ENCODE measurements around the gene GMDS. TPM values are rescaled to one million over a fixed set of nuclear protein-coding genes. Genes with fewer than 3 reads are reported as not detected.

GMDS gene
- total RNA-seq, 1 donor from 2014 or later, result 105 TPM

DNA sequence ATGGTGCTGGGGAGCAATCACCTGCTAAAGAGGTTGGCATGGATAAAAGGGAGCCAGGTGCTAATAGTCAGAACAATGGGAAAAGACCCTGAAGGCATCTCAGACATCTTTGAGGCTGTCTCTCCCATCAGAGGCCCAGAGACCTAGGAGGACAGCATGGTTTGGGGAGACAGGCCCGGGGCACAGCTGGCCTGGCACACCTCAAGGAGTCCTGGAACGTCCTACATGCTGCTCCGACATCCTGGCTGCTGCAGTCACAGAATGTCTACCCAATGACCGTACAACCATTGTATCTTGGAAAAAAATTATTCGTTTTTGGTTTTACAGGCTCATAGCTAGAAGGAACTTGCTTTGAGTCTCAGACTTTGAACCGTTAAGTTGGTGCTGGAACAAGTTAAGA lies 4.4 kb downstream of the GMDS start:
- DNase-seq (ENCODE audit: low spot score), result no peak

DNA sequence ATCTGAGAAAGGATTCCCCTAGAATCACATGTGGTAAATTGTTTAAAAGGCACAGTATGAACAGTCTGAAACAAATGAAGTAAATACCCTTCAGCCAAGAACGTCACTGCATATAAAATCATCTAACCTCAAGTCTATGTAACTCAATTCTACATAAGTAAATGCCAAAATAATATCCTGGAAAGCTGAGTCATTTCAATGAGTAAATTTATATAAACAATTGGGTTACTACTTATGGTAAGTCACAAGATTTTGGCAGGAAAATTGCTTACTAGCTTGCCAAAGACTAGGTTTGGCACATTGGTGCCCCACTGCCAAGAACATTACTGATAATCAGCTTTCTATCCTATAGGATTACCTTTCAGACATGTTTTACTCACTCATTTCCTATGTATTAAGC lies 8.4 kb downstream of the GMDS start:
- no peak for DNase-seq (ENCODE audit: low spot score)

DNA sequence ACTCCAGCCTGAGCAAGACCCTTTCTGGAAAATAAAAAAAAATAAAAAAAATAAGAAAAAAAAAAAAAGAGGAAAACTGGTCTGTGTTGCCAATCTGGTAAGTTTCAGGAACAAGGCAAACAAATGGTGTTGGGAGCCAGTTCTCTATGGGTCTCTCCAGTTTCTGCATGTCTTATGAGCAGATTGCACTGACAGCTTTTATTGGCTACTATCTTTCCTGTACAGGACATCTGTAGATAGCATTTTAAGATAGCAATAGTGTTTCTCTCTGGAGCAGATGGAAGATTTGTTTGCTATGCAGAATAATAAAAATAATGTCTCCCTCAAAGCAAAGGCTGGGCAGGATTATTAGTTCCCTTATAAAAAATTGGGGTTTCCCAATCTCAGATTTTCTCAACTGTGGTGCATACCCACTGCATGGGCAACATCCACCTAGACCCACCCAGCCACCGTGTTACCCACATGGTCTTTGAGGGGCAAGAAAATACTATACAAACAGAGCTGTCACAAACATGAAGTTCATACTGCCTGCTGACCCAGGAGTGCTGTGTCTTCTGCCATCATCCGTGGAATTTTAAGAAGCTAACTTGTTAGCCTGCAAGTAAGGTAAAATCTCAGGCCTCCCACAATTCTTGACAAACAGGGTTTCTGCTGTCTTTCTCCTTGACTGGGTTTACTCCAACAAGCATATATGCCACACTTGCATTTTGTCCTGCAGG lies 9.5 kb downstream of the GMDS start:
- DNase-seq (ENCODE audit: low spot score), result no peak

- DNase-seq (ENCODE audit: low spot score), result no peak
Observed at GRCh38 chr6:2232445-2232844, 13.0 kb downstream of the GMDS start.

DNA sequence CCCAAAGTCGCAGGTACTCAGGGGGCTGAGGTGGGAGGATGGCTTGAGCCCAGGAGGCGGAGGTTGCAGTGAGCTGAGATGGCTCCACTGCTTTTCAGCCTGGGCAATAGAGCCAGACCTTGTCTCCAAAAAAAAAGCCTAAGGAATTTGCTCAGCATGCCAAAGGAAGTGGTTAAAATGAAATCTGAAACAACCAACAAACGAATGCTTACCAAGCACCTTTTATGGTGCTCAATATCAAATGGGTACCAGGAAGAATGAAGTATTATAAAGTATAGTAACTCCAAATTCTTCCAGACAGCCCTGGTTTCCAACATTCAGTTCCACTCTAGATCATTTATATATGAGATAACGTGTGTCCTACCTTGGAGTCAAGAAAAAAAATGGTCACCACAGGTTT lies 14.0 kb downstream of the GMDS start:
- no peak for DNase-seq (ENCODE audit: low spot score)

DNA sequence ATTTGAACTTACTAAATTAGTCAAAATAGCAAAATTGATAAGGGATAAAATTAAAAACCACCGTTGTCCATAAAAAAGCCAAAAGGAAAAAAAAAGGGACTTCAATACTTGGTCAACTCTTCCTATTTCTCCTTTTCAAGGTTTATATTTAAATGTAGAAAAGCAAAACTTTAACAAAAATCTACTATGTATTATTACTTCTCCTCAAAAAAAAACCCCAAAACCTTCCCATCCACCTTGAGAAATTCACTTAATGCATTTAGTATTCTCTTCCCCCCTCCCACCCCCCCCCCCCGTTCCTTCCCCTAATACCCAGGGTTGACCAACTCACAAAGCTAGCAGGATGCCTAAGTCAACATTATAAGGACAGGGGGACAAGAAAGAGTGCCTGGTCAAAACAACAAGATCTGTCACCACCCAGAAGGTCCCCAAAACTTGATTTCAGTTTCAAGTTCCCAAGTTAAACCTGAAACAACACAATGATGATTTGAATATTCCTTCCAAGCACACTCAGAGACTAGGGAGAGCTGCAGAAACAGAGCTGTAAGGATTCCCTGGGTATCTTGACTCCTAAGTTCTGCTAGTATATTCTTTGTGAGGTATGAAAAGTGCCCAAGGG lies 14.6 kb downstream of the GMDS start:
- no peak for DNase-seq (ENCODE audit: low spot score)

DNA sequence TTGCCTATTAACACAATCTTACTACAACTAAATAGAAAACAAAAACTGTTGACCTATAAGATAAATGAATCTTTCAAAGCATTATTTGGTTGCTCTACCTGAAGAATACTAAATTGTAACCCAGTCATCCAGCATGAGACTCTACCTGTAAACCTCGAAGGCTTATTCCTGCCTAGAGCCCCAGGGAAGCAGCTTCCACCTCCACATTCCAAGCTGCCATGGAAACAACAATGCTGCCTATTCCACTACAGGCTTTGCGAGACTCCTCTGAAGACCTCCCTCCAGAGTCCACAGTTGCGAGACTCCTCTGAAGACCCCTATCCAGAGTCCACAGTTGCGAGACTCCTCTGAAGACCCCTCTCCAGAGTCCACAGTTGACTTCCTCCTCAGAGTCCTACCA lies 15.7 kb downstream of the GMDS start:
- DNase-seq (ENCODE audit: low spot score), result no peak

DNA sequence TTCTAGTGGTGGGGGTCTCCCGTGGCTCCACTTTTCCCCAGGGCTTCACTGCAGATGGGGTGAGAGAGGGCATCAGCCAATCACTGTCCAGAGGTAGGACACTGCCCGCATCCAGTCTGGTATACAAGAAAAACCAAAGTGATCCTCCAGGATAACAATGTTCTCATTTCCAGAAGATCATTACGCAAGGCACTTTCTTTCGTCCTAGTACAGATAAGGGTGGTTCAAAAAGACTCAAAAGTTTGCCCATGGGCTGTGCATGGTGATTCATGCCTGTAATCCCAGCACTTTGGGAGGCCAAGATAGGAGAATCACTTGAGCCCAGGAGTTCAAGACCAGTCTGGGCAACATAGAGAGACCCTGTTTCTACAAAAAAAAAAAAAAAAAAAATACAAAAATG lies 16.4 kb downstream of the GMDS start:
- no peak for DNase-seq (ENCODE audit: low spot score)

DNA sequence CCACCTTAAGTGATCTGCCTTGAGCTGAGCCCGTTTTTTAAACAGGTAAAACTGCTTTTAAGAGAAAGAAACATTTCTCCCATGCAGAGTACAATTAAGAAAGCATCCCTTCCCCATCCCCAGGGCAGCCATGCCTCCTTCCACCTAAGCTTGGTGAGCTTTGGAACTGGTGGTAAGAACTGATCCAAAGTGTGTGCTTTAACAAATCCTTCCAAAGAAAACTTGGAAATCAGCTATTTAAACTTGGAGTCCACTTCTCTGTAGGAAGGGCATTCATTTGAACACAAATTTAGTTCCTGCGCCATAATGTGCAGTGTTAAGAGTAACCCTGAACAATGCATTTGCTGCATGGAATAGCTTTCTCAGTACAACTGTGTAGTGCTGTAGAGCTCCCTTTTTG lies 17.0 kb downstream of the GMDS start:
- DNase-seq (ENCODE audit: low spot score), result no peak

GRCh38 chr6:2226775-2227174 lies 18.6 kb downstream of the GMDS start:
- DNase-seq (ENCODE audit: low spot score), result no peak

DNA sequence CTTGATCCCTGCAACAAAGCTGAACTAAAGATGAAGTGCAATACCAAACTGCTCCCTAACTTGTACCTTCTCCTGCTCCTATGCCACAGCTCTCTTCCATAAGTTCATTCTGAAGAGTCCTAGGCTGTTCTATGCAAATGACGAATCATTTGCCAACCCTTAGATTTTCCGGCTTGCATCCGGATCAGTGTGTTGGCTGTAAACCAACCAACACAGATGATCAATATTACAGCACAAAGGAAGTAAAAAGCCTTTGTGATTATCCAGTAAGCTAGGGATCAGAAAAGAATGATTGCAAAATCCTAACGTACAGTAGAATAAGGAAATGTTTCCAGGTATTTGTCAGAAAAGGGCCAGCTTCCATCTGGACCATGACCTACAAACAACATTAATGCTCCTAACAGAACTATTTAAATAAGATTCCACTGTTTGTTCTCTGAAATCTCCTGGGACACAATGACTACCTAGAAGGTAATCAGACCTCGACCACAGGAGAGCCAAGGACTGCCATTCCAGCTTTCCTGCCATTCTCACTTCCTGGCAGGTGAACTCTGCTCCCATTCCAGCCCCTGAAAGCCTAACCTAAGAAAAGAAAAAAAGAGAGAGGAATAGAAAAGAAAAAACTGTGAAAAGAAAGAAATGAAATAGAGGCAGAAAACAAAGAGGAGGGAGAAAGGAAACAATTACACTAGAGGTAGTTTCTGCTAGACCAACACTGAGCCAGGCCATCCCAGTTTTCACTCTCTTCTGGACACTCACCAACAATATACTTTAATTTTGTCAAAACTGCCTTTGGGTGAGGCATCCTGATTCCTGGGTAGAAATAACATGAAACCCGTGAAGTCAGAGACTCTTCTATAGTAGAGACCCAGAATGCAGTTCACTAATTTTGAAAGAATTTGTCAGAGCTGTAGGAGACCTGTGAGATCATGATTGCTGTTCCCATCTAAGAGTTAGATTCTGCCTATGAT lies 19.7 kb downstream of the GMDS start:
- DNase-seq (ENCODE audit: low spot score), result peak; percentile 36

DNA sequence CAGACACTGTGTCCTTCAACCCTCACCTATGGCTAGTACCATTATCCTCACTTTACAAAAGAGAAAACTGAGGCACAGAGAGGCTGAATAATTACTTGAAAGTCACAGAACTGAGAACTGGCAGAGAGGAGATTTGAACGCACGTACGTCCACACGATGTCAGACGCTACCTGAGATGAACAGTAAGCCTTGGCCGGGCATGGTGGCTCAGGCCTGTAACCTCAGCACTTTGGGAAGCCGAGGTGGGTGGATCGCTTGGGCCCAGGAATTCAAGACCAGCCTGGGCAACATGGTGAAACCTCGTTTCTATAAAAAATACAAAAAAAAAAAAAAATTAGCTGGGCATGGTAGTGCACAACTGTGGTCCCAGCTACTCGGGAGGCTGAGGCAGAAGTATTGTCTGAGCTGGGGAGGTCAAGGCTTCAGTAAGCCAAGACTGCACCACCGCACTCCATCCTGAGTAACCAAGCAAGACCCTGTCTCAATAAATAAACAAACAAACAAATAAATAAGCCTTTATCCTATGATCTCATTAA lies 20.5 kb downstream of the GMDS start:
- DNase-seq (ENCODE audit: low spot score), result no peak

DNA sequence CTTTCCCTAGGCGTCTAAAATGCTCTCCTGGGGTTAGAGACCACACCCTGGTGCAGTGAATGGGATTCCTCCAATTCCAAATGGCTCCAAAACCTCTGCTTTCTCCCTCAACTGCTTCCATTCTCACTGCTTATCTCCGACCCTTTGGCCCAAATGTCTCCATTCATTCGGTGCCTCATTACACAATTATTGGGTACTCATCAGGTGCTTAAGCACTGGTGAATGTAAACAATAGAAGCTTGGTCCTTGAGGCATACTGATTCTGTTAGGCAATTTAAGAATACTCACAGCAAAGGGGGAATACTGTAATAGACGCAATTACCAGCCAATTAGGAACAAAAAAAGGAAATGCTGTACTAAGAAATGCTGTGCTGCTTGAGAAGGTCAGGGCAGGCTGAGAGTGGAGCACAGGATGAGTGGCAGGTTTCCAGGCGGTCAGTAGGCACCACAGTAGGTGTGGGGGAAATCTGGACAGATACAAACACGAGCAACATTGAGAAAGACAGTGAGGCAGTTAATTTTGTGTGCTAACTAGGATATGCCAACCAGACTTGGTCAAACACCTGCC lies 23.0 kb downstream of the GMDS start:
- no peak for DNase-seq (ENCODE audit: low spot score)

GRCh38 chr6:2221726-2222274 lies 23.6 kb downstream of the GMDS start:
- no peak for DNase-seq (ENCODE audit: low spot score)

- DNase-seq (ENCODE audit: low spot score), result no peak
Observed at GRCh38 chr6:2220154-2220553, 25.3 kb downstream of the GMDS start.

DNA sequence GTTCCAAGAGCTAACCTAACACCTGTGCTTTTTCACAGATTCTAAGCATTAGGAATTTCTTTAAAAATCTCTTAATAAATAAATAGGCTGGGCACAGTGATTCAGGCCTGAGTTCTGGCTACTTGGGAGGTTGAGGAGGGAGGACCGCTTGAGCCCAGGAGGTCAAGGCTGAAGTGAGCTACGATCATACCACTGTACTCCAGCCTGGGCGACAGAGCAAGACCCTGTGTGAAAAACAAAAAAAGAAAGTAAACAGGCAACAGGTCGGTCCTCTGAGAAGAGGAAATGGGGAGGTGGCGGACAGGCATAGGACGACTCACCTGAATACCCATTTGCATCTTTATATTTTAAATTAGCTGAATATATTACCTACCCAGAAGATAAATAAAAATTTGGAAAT lies 26.5 kb downstream of the GMDS start:
- DNase-seq (ENCODE audit: low spot score), result no peak

GRCh38 chr6:2216794-2217383 lies 28.5 kb downstream of the GMDS start:
- DNase-seq (ENCODE audit: low spot score), result no peak

DNA sequence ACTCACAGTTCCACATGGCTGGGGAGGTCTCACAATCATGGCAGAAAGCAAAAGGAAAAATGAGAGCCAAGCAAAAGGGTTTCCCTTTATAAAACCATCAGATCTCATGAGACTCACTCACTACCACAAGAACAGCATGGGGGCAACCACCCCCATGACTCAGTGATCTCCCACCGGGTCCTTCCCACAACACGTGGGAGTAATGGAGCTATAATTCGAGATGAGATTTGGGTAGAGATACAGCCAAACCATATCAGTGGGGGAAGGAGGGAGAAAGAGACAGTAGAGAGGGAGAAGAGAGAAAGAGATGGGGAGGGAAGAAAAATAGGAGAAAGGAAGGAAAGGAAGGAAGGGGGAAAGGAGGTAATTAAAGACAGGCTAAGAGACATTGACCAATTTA lies 30.1 kb downstream of the GMDS start:
- no peak for DNase-seq (ENCODE audit: low spot score)

DNA sequence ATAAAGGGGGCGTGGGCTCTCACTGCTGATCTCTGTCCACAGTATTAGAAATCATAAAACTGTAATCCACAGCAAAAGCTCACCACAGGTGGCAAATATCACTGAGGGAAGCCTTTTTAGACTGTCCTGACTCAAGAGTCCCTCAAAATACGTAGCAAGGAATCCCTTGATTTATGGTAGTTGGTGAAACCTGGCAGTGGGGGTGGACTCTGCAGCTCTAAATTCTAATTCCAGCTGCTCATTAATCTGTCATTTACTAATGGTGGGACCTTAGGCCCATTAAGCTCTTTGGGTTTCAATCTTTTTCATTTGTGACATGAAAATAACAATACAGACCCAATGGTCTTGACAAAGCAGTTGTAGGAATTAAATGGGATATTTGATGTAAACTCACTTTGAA lies 32.3 kb downstream of the GMDS start:
- no peak for DNase-seq (ENCODE audit: low spot score)

DNA sequence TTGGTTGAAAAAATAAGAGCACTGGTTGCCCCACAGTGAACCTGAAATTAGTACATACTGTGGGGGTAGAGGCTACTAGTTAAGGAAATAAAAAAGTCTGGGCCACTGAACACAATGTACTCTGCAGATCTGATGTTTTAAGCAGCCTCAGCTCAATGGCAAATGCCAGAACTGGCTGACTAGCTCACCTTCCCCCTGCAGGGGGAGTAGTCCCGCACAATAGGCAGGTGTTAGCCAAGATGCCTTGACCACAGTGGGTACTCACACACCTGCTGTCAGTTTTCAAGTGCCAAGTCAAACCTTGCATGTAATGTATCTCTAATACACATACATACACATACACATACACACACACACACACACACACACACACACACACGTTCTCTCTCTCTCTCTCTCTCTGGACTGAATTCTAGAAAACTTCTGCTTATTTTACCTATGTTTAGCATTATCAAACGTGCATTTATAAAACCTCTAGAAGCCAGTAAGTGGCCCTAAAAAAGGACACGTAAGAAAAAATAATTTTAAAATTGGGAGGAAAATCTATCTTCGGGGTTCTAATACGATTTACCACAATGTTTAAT lies 36.1 kb downstream of the GMDS start:
- peak; percentile 40 for DNase-seq (ENCODE audit: low spot score)

- DNase-seq (ENCODE audit: low spot score), result no peak
Observed at GRCh38 chr6:2208468-2208867, 36.9 kb downstream of the GMDS start.
